Measurements from ENCODE around the gene OR6C68.
A peak's percentile ranks its signal among the peaks of the same experiment; 100 is the strongest.
"Not testable (repeated sequence)": the region's sequence is repeated elsewhere in the genome, so short reads cannot be mapped to it uniquely, and the experiment has no call there.

OR6C68 gene

GRCh38 chr12:55492078-55492477 is at the start of gene OR6C68:
TSS of gene OR6C68 (plus strand) at chr12:55492378. CDS start at chr12:55492378, 0 bp downstream.
- no peak for DNase-seq

- no peak for DNase-seq
These were observed 48.4 kb upstream of the OR6C68 start, which contains the start of gene OR6C2 for GRCh38 chr12:55443776-55444175. TSS of gene OR6C2 (plus strand) at chr12:55444076. CDS start at chr12:55452214, 8,138 bp downstream.

- no peak for DNase-seq
These were observed 46.8 kb upstream of the OR6C68 start for GRCh38 chr12:55445357-55445756.

- DNase-seq, result no peak
These were observed 45.9 kb upstream of the OR6C68 start for GRCh38 chr12:55446326-55446725.

- no peak for DNase-seq
These were observed 43.4 kb upstream of the OR6C68 start for GRCh38 chr12:55448825-55449224.

- DNase-seq, result not testable (repeated sequence)
These were observed 27.3 kb upstream of the OR6C68 start for GRCh38 chr12:55464926-55465325.

- DNase-seq, result no peak
These were observed 24.3 kb upstream of the OR6C68 start for GRCh38 chr12:55467836-55468235.

- no peak for DNase-seq
These were observed 22.9 kb upstream of the OR6C68 start for GRCh38 chr12:55469291-55469690.

GRCh38 chr12:55470088-55470829 is 21.9 kb upstream of the OR6C68 start, which contains the start of gene OR6C70:
TSS of gene OR6C70 (minus strand) at chr12:55470138. CDS start at chr12:55470138, 0 bp downstream.
- no peak for DNase-seq

- DNase-seq, result no peak
These were observed 19.9 kb upstream of the OR6C68 start for GRCh38 chr12:55472264-55472663.

- DNase-seq, result not testable (repeated sequence)
These were observed 13.0 kb upstream of the OR6C68 start for GRCh38 chr12:55479136-55479535.

GRCh38 chr12:55484284-55484683 is 7.9 kb upstream of the OR6C68 start:
- DNase-seq, result not testable (repeated sequence)

GRCh38 chr12:55495490-55495889 is 3.3 kb downstream of the OR6C68 start:
- no peak for DNase-seq

- DNase-seq, result no peak
These were observed 7.1 kb downstream of the OR6C68 start for GRCh38 chr12:55499231-55499630.

- DNase-seq, result peak; percentile 78
These were observed 7.7 kb downstream of the OR6C68 start for GRCh38 chr12:55499810-55500252.

- DNase-seq, result no peak
These were observed 9.4 kb downstream of the OR6C68 start for GRCh38 chr12:55501601-55502000.

GRCh38 chr12:55515696-55516095 is 23.5 kb downstream of the OR6C68 start:
- peak; percentile 11 for DNase-seq

GRCh38 chr12:55516391-55516790 is 24.2 kb downstream of the OR6C68 start:
- peak; percentile 11 for DNase-seq

All from hematopoietic multipotent progenitor cell treated with erythropoietin and hydrocortisone succinate and interleukin-3 and kit ligand, for 6 days (in vitro differentiated cells).